ENCODE data around the gene AP2A2.
"Not testable (repeated sequence)": the region's sequence is repeated elsewhere in the genome, so short reads cannot be mapped to it uniquely, and the experiment has no call there.

The AP2A2 gene

DNA sequence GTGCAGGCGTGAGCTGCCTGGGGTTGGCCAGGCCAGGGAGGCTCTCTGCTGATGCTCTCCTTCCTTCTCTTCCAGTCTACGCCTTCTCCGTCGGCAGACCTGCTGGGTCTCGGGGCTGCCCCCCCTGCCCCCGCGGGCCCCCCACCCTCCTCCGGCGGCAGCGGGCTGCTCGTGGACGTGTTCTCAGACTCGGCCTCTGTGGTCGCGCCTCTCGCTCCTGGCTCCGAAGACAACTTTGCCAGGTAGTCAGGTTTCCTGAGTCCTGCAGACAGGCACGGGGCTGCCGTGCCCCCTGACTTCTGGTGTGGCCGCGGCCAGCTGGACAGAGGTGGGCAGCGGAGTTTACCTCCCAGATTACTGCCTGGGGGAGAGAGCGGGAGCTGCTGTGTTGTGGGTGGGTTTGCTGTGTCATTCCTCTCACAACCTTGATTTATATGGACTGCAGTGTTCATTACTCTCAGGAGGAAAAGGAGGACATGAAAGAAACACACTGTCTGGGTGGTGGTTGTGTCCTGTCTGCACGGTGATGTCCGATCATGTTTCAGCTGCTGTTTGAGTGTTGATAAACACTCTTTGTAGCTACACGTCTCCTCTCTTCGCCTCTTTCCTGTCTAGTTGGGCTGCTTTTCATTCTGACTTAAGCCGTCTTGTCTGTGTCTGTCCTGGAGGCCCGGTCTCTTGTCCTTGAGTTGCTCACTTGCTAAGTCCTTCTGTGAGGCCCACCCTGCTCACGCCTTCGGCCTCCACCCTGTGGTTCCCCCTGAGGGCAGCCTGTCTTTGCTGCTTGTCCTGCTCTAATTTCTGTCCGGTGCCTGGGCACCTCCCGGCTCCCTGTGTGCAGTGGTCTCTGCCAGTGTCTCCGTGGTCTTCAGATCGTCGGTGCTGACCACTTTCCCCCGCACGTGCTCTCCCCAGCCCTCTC, 74.9 kb downstream of the AP2A2 start:
- no peak for DNase-seq

DNA sequence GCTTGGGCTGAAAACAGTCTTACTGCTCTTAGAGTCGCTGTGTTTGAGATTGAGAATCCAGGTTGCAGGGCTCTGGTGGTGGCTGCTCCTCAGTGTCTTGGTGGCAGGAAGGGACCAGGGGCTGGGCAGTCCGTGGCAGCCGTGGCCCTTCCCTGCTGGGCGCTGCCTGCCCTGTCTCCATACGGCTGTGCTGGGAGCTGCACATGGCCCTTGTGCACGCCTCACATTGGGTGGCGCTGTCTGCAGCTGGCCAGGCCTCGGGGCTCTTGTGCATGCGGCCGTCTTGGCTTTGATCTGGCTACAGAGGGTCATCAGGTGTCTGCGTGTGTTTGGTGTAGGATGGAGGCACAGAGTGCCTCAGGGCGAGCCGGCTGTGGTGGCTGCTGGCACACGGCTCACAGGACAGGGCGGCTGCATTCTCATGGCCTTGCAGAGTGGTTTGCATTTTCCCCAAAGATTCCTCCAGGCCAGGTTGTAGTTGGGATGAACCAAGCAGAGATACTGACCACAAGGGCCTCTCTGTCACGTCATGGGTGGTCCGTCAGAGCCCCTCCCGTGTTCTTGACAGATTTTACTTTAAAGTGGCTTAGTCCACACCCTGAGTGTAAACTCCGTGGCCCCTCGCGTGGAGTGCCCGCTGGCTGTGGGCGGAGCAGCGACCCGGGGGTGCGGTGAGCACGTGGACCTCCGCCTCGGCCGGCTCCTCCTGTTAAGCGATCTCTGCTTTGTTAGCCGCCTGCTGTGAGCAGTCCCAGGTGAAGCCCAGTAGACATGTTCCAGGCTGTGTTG, 76.1 kb downstream of the AP2A2 start:
- DNase-seq = no peak

DNA sequence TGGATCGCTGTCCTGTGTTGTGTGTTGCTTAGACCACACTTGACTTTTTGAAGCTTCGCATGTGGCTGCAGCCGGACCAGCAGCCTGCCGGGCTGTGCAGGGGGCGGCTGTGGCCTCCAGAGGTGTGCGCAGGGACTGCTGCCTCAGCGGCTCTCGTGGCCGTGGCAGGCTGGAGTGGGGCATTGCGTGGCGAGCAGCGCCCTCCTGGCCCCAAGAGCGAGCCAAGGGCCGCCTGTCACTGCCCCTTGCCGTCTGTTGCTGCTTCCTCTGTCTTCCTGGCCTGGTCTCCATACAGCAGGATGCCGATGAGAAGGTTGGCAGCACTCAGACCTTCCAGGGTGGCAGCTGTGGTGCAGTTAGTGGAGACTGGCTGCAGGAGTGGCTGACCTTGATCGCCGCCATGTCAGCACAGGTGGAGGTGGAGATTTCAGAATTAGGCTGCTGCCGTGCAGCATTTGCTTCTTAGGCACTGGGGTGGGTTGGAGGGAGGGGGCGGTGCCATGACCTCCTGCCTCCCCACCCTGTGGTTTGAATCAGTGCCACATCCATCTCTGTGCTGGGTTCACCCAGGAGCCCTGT, 76.8 kb downstream of the AP2A2 start:
- no peak for DNase-seq

DNA sequence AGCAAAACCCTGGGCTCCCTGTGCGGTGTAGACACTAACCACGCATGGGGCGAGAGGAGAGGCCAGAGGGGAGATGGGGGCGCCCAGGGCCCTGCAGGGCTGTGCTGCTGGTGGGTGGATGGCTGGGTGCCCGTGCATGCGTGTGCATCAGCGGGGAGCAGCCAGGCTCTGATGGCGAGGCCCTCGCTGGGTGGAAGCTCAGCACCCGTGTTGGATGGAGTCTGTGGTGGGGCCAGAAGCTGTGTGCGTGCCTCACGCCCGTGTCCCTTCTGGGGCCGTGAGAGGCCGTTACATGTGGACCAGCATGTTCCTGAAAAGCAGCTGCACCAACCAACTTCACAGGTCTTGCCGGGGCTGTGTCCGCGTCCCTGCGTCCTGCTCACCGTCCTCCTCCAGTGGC, 77.5 kb downstream of the AP2A2 start:
- no peak for DNase-seq

DNA sequence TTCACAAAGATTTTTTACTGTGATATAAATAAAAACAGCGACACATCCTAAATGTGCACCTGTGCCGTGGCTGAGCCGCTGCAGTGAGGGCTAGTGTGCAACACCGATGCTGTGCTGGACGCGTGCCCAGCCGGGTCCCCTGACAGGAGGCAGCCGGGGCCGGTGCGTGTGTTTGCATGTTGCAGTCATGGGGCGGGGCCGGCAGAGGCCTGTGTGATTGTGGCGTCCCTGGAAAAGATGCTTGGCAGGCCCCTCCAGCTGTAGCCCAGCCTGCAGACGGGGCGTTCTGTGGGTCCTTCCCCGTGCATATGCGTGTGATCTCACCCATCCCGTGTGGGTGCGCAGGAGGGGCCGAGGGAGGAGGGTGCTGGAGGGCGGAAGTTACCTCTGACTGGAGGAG, 80.3 kb downstream of the AP2A2 start:
- no peak for DNase-seq

DNA sequence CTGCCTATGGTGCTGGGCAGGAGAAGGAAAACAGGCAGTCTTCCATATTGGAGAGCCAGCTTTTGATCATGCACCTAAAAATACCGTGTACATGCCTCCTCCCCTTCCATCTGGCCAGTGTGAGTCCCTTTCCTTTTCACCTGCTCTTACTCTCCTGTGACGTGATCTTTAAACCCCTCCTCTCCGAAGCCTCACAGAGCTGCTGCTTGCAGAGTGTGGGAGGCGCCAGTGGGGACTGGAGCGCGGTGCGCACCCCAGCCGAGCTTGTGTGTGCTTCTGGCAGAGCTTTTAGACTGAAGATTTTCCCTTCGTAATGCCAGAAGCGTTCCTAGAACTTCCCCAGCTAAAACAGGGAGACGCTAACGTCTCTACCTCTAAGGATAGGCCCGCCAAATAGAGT, 81.1 kb downstream of the AP2A2 start:
- DNase-seq = no peak

DNA sequence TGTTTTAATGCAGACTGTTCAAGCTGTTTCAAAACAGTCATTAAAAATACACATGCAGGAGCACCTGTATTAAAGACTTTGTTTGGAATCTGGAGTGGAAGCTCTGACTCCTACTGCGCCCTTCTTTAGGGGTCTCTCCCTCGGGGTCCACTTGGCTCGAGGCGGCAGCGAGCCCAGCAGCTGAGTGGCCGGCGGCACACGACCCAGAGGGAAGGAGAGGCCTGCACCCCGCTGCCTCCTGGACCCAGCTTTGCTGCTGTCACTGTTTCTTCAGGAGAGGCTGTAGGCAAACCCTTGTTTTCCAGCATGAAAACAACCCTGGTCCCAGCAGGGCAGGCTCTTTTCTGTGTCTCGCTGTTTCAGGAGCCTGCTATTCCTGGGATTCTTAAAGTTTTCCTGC, 81.6 kb downstream of the AP2A2 start:
- DNase-seq = no peak

DNA sequence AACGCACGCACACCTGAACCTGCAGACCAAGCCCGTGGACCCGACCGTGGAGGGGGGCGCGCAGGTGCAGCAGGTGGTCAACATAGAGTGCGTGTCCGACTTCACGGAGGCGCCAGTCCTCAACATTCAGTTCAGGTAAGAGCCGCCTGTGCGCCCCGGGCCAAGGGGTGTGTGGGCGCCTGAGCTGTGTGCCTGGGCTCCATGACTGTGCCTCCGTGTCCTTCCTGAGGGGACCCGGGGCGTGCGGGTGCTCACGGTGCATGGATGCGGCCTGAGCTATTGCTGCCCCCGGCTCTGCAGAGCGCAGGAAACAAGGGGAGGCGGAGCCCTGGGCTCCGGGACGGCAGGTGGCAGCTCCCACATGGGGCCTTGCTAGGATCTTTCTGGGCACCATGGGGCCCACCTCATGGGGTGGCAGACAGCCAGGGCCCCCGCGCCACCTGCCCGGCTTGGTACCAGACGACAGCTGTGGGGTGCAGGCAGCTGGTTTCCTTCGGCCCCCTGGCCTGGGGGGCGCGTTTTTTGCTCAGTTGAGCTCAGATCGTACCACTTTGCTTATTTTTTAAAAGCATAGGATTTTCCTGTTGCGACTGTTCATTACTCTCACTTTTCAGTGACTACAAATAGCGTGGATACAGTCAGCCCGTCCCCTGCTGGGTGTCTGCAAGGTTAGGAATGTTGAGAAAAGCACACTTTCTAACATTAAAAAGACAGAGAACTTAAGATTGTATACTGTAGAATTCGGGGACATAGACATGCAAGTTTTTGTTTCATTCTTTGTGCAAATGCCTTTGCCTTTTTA, 82.5 kb downstream of the AP2A2 start:
- no peak for DNase-seq

DNA sequence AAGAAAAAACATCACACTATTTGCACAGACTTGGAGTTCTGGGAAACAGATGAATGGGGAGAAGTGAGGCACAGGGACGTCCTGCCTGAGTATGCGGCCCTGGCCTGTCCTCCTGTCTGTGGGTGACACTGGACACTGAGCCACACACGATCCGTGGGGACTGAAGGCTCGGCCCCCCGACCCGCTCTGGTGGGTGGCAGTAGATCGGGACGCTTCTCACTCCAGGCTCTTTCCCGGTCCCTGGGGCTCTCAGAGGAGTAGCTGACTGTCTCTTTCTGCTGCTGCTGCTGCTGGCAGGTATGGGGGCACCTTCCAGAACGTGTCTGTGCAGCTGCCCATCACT, 83.1 kb downstream of the AP2A2 start:
- DNase-seq = no peak

DNA sequence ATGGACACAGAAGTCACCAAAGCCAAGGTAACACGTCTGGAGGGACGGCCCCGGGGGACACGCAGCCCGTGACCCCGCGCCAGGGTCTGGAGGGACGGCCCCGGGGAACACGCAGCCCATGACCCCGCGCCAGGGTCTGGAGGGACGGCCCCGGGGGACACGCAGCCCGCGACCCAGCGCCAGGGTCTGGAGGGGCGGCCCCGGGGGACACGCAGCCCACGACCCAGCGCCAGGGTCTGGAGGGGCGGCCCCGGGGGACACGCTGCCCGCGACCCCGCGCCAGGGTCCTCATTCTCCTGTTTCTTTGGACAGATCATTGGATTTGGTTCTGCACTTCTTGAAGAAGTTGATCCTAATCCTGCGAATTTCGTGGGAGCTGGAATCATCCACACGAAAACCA, 83.7 kb downstream of the AP2A2 start:
- DNase-seq = no peak

DNA sequence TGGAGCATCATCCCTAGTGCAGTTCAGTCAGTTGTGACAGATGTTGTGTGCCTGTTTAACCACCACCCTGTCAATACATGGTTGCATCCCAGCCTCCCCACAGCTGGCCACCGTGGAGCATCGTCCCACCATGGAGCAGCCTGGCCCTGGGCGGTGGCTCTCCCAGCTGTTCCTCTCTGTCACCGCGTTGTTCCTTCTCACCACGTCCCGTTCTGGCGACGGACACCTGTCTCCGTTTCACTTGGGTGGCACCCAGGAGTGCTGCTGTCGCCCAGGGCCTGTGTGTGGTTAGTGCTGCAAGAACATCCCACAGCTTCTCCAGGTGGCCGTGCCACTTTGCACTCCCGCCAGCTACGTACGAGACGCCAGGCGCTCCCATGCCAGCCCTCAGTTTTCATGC, 84.3 kb downstream of the AP2A2 start:
- DNase-seq = no peak

DNA sequence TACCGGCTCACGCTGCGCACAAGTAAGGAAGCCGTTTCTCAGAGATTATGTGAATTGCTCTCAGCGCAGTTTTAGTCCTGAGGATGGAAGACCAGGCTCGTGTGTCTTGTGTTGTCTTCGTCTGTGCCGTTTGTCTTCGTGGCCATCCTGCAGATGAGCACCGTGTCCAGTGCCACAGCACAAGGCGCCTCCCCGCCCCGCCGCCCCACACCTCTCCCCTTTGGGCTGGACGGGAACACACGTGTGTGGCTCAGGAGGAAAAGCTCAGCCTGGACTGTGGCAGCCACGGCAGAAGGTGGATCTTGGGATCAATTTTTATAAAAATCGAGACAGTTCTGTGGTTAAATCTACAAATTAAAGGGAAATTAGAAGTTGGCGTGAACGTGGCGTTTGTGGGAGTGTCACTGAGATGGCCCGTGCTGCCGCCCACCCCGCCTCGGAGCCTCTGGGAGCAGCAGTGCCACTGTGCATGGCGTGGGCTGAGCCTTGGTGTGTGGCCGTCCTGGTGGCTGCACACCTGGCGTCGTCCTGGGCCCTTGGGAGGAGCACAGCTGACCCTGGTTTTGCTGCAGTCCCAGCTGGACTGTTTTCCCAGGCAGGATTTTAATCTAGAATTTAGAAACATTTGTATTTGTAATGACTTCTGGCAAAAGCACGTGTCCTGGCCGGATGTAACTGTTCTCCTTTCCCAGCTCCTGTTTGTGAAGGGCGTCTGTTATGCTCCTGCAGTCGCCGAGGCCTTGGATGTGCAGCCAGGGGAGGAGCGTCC, 85.1 kb downstream of the AP2A2 start:
- DNase-seq = no peak

DNA sequence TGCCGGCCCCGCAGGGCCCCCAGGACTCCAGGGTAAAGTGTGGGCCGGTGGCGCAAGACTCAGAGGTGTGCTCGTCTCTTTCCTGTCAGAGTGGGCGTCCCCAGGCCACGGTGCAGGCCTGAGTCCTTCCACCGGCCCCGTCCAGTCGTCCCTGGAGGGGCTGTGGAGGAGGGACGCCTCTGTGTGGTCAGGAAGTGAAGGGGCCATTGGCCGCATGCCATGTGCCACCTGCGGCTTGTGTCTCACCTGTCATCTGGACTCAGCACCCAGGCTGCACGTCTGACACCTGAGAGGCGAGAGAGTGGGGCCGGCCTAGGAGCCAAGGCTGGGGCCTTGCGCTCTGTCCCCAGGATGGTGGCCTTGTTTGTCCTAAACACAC, 85.6 kb downstream of the AP2A2 start:
- no peak for DNase-seq

DNA sequence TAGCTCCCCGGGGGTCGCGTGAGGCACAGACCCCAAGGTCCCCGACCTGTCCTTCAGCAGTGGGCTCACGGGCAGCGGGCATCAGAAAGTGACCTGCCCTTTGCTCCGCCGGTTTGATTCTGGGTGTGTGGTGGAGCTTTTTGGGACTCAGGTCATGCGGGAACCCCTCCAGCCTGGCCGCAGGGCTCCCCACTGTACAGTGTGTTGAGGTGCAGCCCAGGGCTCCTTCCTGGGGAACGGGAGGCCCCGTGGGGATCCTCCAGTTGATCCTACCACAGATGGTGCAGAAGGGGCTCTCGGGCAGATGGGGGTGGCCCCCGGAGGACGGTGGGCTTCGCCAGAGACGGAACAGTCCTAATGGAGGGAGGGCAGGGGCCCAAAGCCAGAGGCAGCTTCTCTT, 86.6 kb downstream of the AP2A2 start:
- no peak for DNase-seq

DNA sequence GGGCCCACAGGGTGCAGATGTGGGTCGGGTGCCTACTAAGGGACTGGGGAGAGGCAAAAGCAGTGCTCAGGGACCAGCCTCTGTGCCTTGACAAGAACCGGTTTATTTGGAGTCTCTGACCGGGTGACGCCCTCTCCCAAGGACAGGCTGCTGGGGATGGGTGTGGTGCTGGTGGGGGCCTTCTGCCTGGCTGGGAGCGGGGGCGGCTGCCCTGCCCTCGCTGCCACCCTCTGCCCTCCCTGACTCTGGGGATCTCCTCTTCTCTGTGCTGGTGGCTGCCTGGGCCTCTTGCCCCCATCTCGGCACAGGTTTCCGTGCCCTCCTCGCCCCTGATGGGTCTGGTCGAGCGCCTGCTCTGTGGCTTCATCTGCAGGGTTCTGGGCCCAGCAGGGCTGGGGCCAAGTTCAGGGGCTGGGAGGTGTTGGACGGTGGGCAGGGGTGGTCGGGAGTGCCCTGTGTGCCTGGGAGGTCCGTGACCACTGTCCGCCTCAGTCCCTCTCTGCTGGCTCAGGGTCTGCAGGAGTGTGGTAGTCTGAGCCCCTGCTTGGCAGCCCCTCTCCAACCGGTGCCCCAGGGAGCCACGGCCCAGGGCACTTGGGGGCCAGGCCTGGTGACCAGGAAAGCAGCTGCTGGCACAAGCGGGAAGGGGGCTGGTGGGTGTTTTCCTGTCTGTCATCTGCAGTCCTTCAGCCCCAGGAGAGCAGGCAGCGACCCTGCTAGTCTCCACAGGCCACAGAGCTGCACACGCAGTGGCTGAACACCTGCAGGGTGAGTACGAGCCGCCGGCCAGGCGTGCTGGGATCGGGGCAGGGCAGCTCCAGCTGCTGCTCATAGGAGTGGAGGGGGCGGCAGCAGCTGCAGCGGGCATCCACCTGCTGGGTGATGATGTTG, 87.3 kb downstream of the AP2A2 start:
- no peak for DNase-seq

DNA sequence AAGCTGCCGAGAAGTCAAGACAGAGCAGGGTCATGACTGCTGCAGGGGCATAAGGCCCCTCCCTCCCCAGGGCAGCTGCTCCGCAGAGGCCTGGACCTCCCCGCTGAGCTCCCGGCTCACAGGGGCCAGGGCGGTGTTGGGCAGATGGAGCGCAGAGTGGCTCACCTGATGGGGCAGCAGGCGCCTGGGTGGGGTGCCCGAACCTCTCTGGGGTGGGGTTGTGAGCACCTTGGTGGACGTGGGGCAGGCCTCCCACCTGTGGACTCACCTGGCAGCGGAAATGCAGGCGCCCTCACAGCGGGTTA, 87.9 kb downstream of the AP2A2 start:
- DNase-seq = no peak

DNA sequence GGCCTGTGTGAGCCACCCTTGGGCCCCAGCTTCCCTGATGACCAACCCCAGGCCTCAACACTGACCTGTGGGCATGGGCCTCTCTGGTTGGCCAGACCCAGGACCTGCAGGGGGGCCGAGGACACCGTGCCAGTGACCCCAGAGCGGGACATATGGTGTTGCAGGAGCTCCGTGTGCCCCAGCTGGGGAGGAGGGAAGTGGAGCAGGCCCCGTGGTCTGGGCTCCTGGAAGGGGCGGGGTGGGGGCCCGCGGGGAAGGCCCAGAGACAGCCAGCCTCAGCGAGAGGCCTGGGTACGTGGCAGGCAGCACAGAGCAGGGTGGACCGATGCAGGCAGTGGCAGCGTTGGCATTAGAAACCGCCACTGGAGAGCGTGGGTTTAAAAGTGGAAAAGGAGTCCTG, 88.6 kb downstream of the AP2A2 start:
- DNase-seq = no peak

DNA sequence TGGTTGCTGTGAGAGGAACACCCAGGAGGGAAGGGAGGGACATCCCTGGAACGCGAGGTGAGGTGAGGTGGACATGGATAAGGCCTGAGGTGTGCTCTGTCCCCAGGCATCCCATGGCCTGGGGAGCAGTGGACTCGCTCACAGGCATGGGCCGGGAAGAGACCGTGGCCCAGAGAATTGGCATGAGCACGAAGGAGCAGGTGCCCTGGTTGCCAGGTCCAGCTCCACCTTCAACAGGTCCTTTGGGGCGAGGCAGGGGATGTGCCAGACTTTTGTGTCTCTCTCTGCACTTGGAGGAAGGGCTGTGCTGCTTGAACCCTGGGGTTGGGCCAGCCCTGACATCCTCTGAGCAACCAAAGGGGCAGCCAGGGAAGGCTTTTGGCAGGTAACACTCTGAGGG, 89.4 kb downstream of the AP2A2 start:
- no peak for DNase-seq

DNA sequence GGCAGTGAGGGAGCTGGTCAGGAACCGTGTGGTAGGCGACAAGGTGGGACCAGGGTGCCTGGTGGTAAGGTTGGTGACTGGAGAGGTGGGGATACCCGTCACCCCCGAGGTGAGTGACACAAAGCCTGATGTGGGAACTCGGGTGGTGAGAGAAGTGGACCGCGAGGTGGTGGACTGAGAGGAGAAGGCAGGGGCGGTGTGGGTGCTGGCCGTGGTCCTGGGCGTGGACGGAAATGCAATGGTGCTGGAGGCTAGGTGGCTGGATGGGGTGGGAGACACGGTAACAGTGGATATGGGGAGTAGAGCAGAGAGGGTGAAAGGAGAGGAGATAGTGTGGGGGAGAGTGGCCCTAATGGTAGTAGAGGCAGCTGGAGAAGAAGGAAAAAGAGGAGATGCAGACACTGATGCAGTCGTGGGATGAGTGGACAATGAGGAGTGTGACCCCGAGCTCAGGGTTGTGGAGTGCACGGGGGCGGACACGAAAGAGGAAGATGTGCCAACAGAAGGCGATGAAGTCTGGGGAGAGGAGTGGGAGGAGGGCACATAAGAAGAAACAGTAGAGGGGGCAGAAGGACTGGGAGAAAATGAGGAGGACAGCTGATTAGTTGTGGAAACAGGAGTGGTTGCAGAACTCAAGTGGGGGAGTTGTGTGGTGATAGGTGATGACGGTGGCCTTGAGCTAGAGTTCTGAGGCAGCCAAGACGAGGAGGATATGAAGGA, 90.3 kb downstream of the AP2A2 start:
- DNase-seq = no peak

DNA sequence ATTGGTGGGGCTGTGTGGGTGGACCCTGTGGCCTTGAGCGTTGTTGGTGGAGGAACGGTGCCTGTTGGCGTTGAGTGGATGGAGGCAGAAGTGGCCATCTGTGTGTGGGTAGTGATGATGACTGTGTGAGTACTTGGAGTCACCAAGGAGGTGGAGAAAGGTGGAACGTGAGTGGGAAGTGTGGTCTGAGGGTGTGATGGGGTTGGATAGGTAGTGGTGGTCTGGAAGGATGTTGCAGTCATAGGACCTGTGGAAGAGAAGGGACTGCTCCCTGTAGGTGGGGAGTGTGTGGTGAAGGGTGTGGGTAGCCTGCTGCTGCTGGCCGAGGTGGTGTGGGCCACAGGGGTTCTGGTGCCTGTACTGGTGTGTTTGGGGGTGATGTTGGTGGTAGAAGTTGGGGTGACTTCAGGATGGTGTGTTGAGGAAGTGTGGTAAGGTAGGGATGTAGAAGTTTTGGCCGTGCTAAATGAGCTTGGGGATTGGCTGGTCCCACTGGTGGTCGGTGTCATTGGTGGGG, 91.0 kb downstream of the AP2A2 start:
- not testable (repeated sequence) for DNase-seq
